ENCODE data around the gene ZMIZ1. TPM values are rescaled to one million over a fixed set of nuclear protein-coding genes. Genes with fewer than 3 reads are reported as not detected.
"Not testable (repeated sequence)": the region's sequence is repeated elsewhere in the genome, so short reads cannot be mapped to it uniquely, and the experiment has no call there.

ZMIZ1 gene
- total RNA-seq, 1 donor from 2014 or later, result 11.5 TPM

- Histone ChIP-seq H3K27me3 (ENCODE audit: control insufficient read depth in 3 of 3, insufficient read depth in 3 of 3, low read length in 3 of 3) (peaks cover 0 to 5% (median 0%) of the 10 kb centered on the region in 3 donors), H3K9ac (ENCODE audit: low read depth in 1 of 3, low read length in 3 of 3) (no peak overlapping the region), H3K9me3 (ENCODE audit: control insufficient read depth in 3 of 3, low read length in 3 of 3) (no peaks in the 10 kb centered on the region), H3K4me1 (ENCODE audit: control insufficient read depth in 3 of 3, insufficient read depth in 3 of 3, low read length in 3 of 3) (peaks cover 0 to 5% (median 3%) of the 10 kb centered on the region in 3 donors), H3K27ac (ENCODE audit: low read depth, low read length) (no peak overlapping the region), H3K36me3 (ENCODE audit: control insufficient read depth in 3 of 3, insufficient read depth in 3 of 3, low read length in 3 of 3) (no peaks in the 10 kb centered on the region), H3K4me3 (ENCODE audit: low read length in 3 of 3) (no peak overlapping the region)
Observed at GRCh38 chr10:79327090-79327457, 258.3 kb downstream of the ZMIZ1 start.

- Histone ChIP-seq H3K27me3 (ENCODE audit: control insufficient read depth in 3 of 3, insufficient read depth in 3 of 3, low read length in 3 of 3) (peaks cover 0 to 5% (median 0%) of the 10 kb centered on the region in 3 donors), H3K36me3 (ENCODE audit: control insufficient read depth in 3 of 3, insufficient read depth in 3 of 3, low read length in 3 of 3) (no peaks in the 10 kb centered on the region), H3K9ac (ENCODE audit: low read depth in 1 of 3, low read length in 3 of 3) (no peak overlapping the region), H3K4me3 (ENCODE audit: low read length in 3 of 3) (no peak overlapping the region), H3K4me1 (ENCODE audit: control insufficient read depth in 3 of 3, insufficient read depth in 3 of 3, low read length in 3 of 3) (peaks cover 0 to 3% (median 1%) of the 10 kb centered on the region in 3 donors), H3K9me3 (ENCODE audit: control insufficient read depth in 3 of 3, low read length in 3 of 3) (no peaks in the 10 kb centered on the region), H3K27ac (ENCODE audit: low read depth, low read length) (no peak overlapping the region)
Observed at GRCh38 chr10:79328147-79328701, 259.5 kb downstream of the ZMIZ1 start.

GRCh38 chr10:79328737-79329504, 260.2 kb downstream of the ZMIZ1 start:
- Histone ChIP-seq H3K36me3 (ENCODE audit: control insufficient read depth in 3 of 3, insufficient read depth in 3 of 3, low read length in 3 of 3) (no peaks in the 10 kb centered on the region), H3K4me1 (ENCODE audit: control insufficient read depth in 3 of 3, insufficient read depth in 3 of 3, low read length in 3 of 3) (no peaks in the 10 kb centered on the region), H3K27me3 (ENCODE audit: control insufficient read depth in 3 of 3, insufficient read depth in 3 of 3, low read length in 3 of 3) (peaks cover 0 to 5% (median 0%) of the 10 kb centered on the region in 3 donors), H3K27ac (ENCODE audit: low read depth, low read length) (no peak overlapping the region), H3K9ac (ENCODE audit: low read depth in 1 of 3, low read length in 3 of 3) (no peak overlapping the region), H3K9me3 (ENCODE audit: control insufficient read depth in 3 of 3, low read length in 3 of 3) (no peaks in the 10 kb centered on the region), H3K4me3 (ENCODE audit: low read length in 3 of 3) (no peak overlapping the region)

- Histone ChIP-seq H3K9ac (ENCODE audit: low read depth in 1 of 3, low read length in 3 of 3) (no peak overlapping the region), H3K27me3 (ENCODE audit: control insufficient read depth in 3 of 3, insufficient read depth in 3 of 3, low read length in 3 of 3) (peaks cover 0 to 5% (median 0%) of the 10 kb centered on the region in 3 donors), H3K4me1 (ENCODE audit: control insufficient read depth in 3 of 3, insufficient read depth in 3 of 3, low read length in 3 of 3) (no peaks in the 10 kb centered on the region), H3K9me3 (ENCODE audit: control insufficient read depth in 3 of 3, low read length in 3 of 3) (no peaks in the 10 kb centered on the region), H3K36me3 (ENCODE audit: control insufficient read depth in 3 of 3, insufficient read depth in 3 of 3, low read length in 3 of 3) (no peaks in the 10 kb centered on the region), H3K27ac (ENCODE audit: low read depth, low read length) (no peak overlapping the region), H3K4me3 (ENCODE audit: low read length in 3 of 3) (no peak overlapping the region)
Observed at GRCh38 chr10:79329529-79329928, 260.8 kb downstream of the ZMIZ1 start.

GRCh38 chr10:79331226-79331625, 262.5 kb downstream of the ZMIZ1 start:
- H3K9me3 ChIP-seq (ENCODE audit: control insufficient read depth in 3 of 3, low read length in 3 of 3), result no peaks in the 10 kb centered on the region
- no peak overlapping the region for H3K4me3 ChIP-seq (ENCODE audit: low read length in 3 of 3)
- no peak overlapping the region for H3K27ac ChIP-seq (ENCODE audit: low read depth, low read length)
- H3K27me3 ChIP-seq (ENCODE audit: control insufficient read depth in 3 of 3, insufficient read depth in 3 of 3, low read length in 3 of 3), result peaks cover 0 to 2% (median 0%) of the 10 kb centered on the region in 3 donors
- H3K36me3 ChIP-seq (ENCODE audit: control insufficient read depth in 3 of 3, insufficient read depth in 3 of 3, low read length in 3 of 3), result no peaks in the 10 kb centered on the region
- peaks cover 0 to 15% (median 12%) of the 10 kb centered on the region in 3 donors for H3K4me1 ChIP-seq (ENCODE audit: control insufficient read depth in 3 of 3, insufficient read depth in 3 of 3, low read length in 3 of 3)
- no peak overlapping the region for H3K9ac ChIP-seq (ENCODE audit: low read depth in 1 of 3, low read length in 3 of 3)

GRCh38 chr10:79331709-79332108, 262.9 kb downstream of the ZMIZ1 start:
- no peak overlapping the region for H3K9ac ChIP-seq (ENCODE audit: low read depth in 1 of 3, low read length in 3 of 3)
- H3K9me3 ChIP-seq (ENCODE audit: control insufficient read depth in 3 of 3, low read length in 3 of 3), result no peaks in the 10 kb centered on the region
- no peaks in the 10 kb centered on the region for H3K27me3 ChIP-seq (ENCODE audit: control insufficient read depth in 3 of 3, insufficient read depth in 3 of 3, low read length in 3 of 3)
- peaks cover 0 to 15% (median 12%) of the 10 kb centered on the region in 3 donors for H3K4me1 ChIP-seq (ENCODE audit: control insufficient read depth in 3 of 3, insufficient read depth in 3 of 3, low read length in 3 of 3)
- no peak overlapping the region for H3K27ac ChIP-seq (ENCODE audit: low read depth, low read length)
- H3K36me3 ChIP-seq (ENCODE audit: control insufficient read depth in 3 of 3, insufficient read depth in 3 of 3, low read length in 3 of 3), result no peaks in the 10 kb centered on the region
- no peak overlapping the region for H3K4me3 ChIP-seq (ENCODE audit: low read length in 3 of 3)

- H3K9me3 ChIP-seq (ENCODE audit: control insufficient read depth in 3 of 3, low read length in 3 of 3); H3K27ac ChIP-seq (ENCODE audit: low read depth, low read length); H3K36me3 ChIP-seq (ENCODE audit: control insufficient read depth in 3 of 3, insufficient read depth in 3 of 3, low read length in 3 of 3); H3K9ac ChIP-seq (ENCODE audit: low read depth in 1 of 3, low read length in 3 of 3); H3K27me3 ChIP-seq (ENCODE audit: control insufficient read depth in 3 of 3, insufficient read depth in 3 of 3, low read length in 3 of 3); H3K4me3 ChIP-seq (ENCODE audit: low read length in 3 of 3): not testable (repeated sequence)
- peaks cover 0 to 15% (median 12%) of the 10 kb centered on the region in 3 donors for H3K4me1 ChIP-seq (ENCODE audit: control insufficient read depth in 3 of 3, insufficient read depth in 3 of 3, low read length in 3 of 3)
Observed at GRCh38 chr10:79332610-79333315, 264.0 kb downstream of the ZMIZ1 start.

GRCh38 chr10:79333513-79333912, 264.7 kb downstream of the ZMIZ1 start:
- peaks cover 0 to 15% (median 12%) of the 10 kb centered on the region in 3 donors for H3K4me1 ChIP-seq (ENCODE audit: control insufficient read depth in 3 of 3, insufficient read depth in 3 of 3, low read length in 3 of 3)
- no peaks in the 10 kb centered on the region for H3K9me3 ChIP-seq (ENCODE audit: control insufficient read depth in 3 of 3, low read length in 3 of 3)
- H3K27ac ChIP-seq (ENCODE audit: low read depth, low read length), result no peak overlapping the region
- no peak overlapping the region for H3K4me3 ChIP-seq (ENCODE audit: low read length in 3 of 3)
- no peak overlapping the region for H3K9ac ChIP-seq (ENCODE audit: low read depth in 1 of 3, low read length in 3 of 3)
- H3K36me3 ChIP-seq (ENCODE audit: control insufficient read depth in 3 of 3, insufficient read depth in 3 of 3, low read length in 3 of 3), result no peaks in the 10 kb centered on the region
- no peaks in the 10 kb centered on the region for H3K27me3 ChIP-seq (ENCODE audit: control insufficient read depth in 3 of 3, insufficient read depth in 3 of 3, low read length in 3 of 3)

- no peak overlapping the region for H3K9ac ChIP-seq (ENCODE audit: low read depth in 1 of 3, low read length in 3 of 3)
- H3K9me3 ChIP-seq (ENCODE audit: control insufficient read depth in 3 of 3, low read length in 3 of 3), result no peaks in the 10 kb centered on the region
- no peaks in the 10 kb centered on the region for H3K27me3 ChIP-seq (ENCODE audit: control insufficient read depth in 3 of 3, insufficient read depth in 3 of 3, low read length in 3 of 3)
- no peaks in the 10 kb centered on the region for H3K36me3 ChIP-seq (ENCODE audit: control insufficient read depth in 3 of 3, insufficient read depth in 3 of 3, low read length in 3 of 3)
- peaks cover 0 to 15% (median 12%) of the 10 kb centered on the region in 3 donors for H3K4me1 ChIP-seq (ENCODE audit: control insufficient read depth in 3 of 3, insufficient read depth in 3 of 3, low read length in 3 of 3)
- H3K27ac ChIP-seq (ENCODE audit: low read depth, low read length), result no peak overlapping the region
- H3K4me3 ChIP-seq (ENCODE audit: low read length in 3 of 3), result no peak overlapping the region
Observed at GRCh38 chr10:79334573-79334972, 265.8 kb downstream of the ZMIZ1 start.

- no peaks in the 10 kb centered on the region for H3K9me3 ChIP-seq (ENCODE audit: control insufficient read depth in 3 of 3, low read length in 3 of 3)
- H3K27ac ChIP-seq (ENCODE audit: low read depth, low read length), result no peak overlapping the region
- peaks cover 0 to 15% (median 12%) of the 10 kb centered on the region in 3 donors for H3K4me1 ChIP-seq (ENCODE audit: control insufficient read depth in 3 of 3, insufficient read depth in 3 of 3, low read length in 3 of 3)
- H3K4me3 ChIP-seq (ENCODE audit: low read length in 3 of 3), result no peak overlapping the region
- peak overlapping the region in 2 of 3 donors; percentile 33 to 54 for H3K9ac ChIP-seq (ENCODE audit: low read depth in 1 of 3, low read length in 3 of 3)
- H3K27me3 ChIP-seq (ENCODE audit: control insufficient read depth in 3 of 3, insufficient read depth in 3 of 3, low read length in 3 of 3), result no peaks in the 10 kb centered on the region
- no peaks in the 10 kb centered on the region for H3K36me3 ChIP-seq (ENCODE audit: control insufficient read depth in 3 of 3, insufficient read depth in 3 of 3, low read length in 3 of 3)
Observed at GRCh38 chr10:79335094-79335469, 266.3 kb downstream of the ZMIZ1 start.

All from skeletal muscle tissue (tissue), 4 donors.